ENCODE results near the gene TRIM40.

The TRIM40 gene
- 0 reads per million in 2 donors for total RNA-seq

GRCh38 chr6:30135757-30136156 lies at the start of gene TRIM40:
Gene TRIM40, plus strand, starts transcription at chr6:30136140. Its CDS starts 897 bp downstream, at chr6:30137037.
- no peak for DNase-seq

- no peak for DNase-seq
Measured at GRCh38 chr6:30087876-30088275, 48.1 kb upstream of the TRIM40 start.

- no peak for DNase-seq
Measured at GRCh38 chr6:30091577-30092381, 44.2 kb upstream of the TRIM40 start.

- no peak for DNase-seq
Measured at GRCh38 chr6:30092852-30093543, 42.9 kb upstream of the TRIM40 start.

- DNase-seq: no peak
Measured at GRCh38 chr6:30093951-30094661, 41.8 kb upstream of the TRIM40 start.

GRCh38 chr6:30096829-30097228 lies 39.1 kb upstream of the TRIM40 start:
- DNase-seq: no peak

GRCh38 chr6:30097902-30098768 lies 37.8 kb upstream of the TRIM40 start:
- no peak for DNase-seq

GRCh38 chr6:30100154-30100553 lies 35.8 kb upstream of the TRIM40 start:
- DNase-seq: no peak

- peak; percentile 14 for DNase-seq
Measured at GRCh38 chr6:30100585-30101443, 35.1 kb upstream of the TRIM40 start.

- DNase-seq: peak; percentile 55
Measured at GRCh38 chr6:30101444-30102413, 34.2 kb upstream of the TRIM40 start.

- peak; percentile 6 for DNase-seq
Measured at GRCh38 chr6:30102414-30102969, 33.4 kb upstream of the TRIM40 start.

- DNase-seq: peak; percentile 69
Measured at GRCh38 chr6:30102970-30103871, 32.7 kb upstream of the TRIM40 start.

GRCh38 chr6:30103872-30104179 lies 32.1 kb upstream of the TRIM40 start:
- DNase-seq: no peak

- no peak for DNase-seq
Measured at GRCh38 chr6:30104661-30105060, 31.3 kb upstream of the TRIM40 start.

GRCh38 chr6:30111266-30111856 lies 24.6 kb upstream of the TRIM40 start:
- DNase-seq: no peak

GRCh38 chr6:30112402-30112994 lies 23.4 kb upstream of the TRIM40 start:
- no peak for DNase-seq

GRCh38 chr6:30113003-30113759 lies 22.8 kb upstream of the TRIM40 start, which contains the start of gene TRIM31:
Gene TRIM31, minus strand, starts transcription at chr6:30113090. Its CDS starts 285 bp downstream, at chr6:30112805.
- DNase-seq: no peak

Measured in T-helper 9 cell (primary cell).